Endometrial microvascular endothelial cells (primary cell): ENCODE data around the gene ATP8B4. TPM values are rescaled to one million over a fixed set of nuclear protein-coding genes. Genes with fewer than 3 reads are reported as not detected.
"Not testable (repeated sequence)": the region's sequence is repeated elsewhere in the genome, so short reads cannot be mapped to it uniquely, and the experiment has no call there.

Experiments used
- in situ Hi-C: cut with HindIII; loops from 2 replicates; pipeline ENCODE4 v1.10.0; 2017; ENCODE audit warnings: low sequenced_read_pairs, low pct_unique_long_range_greater_than_20kb; ENCODE audit errors: inconsistent ontology term
- total RNA-seq: library from RNA; depleted of rRNA; stranded (reverse); fragments of >200 nt; gene quantifications from one replicate; pipeline ENCODE4 v1.2.3, GENCODE V29; 2015; ENCODE audit errors: inconsistent ontology term

The ATP8B4 gene
- total RNA-seq, 1 donor from 2014 or later = not detected

DNA sequence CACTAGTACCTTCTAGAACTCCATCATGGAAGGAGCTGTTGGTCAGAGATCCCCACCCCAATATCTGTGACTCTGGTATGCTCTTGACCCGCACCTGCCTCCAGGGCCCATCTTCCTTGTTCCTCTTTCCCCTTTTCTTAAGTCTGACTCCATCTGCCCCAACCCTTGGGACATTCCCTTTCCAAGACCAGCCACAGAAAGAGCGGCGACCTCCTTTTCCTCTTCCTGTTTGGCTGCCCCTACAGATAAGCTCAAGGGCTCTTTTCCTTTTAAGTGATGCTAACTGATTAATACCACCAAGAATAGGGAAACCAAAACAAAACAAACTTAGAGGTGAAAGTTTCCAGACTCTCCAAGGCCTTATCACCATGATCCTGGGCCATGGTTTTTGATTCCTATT is 21.9 kb upstream of the ATP8B4 start:
- in situ Hi-C loops = no loop called here

DNA sequence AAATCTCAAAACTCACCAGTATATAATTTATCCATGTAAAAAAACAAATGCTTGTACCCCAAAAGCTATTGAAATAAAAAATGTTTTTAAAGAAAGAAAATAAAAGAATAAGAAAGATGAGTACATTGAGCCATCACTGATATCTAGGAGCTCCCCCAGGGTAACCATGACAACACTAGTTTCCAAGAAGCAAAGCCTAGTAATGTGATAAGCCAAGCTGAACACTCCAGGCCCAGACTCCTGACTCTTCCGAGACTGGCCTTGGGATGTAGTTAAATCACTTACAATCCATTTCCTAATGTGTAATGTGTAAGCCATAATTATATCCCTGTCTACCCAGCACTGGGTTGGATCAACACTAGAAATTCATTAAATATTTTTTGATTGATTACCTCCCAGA is 21.1 kb upstream of the ATP8B4 start:
- in situ Hi-C loops = no loop called here

DNA sequence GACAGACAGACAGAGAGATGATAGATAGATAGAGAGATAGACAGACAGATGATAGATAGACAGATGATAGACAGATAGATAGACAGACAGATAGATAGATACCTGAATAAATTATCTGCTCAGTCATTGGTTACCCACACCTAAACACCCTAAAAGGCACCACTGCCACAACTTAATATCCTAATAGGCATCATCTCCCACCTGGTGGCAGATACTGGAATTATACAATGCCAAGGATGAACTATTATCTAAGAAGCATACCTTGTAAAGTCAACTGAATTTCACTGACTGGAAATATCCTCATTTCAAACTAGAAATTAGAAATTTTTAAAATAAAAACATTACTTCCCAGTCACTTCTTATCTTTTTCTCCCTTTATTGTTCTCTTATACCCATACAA is 19.4 kb upstream of the ATP8B4 start:
- in situ Hi-C loops = no loop called here

DNA sequence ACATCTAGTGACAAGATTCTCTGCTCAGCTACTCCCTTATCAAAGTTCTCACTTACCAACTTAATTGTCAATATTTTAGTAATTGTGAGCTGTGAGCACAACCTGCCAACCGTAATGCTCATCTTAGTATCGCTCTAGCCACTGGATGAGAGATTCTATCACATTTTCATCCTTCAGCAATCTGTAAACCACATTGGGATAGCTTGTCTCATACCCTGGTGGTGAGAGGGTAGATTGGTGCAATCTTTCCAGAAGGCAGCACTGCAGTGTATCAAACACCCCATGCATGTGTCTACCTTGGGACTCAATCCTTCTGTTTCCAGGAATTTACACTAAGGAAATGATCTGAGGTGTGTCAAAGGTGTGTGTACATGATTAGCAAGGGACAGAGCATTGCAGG is 18.9 kb upstream of the ATP8B4 start:
- in situ Hi-C loops = no loop called here

DNA sequence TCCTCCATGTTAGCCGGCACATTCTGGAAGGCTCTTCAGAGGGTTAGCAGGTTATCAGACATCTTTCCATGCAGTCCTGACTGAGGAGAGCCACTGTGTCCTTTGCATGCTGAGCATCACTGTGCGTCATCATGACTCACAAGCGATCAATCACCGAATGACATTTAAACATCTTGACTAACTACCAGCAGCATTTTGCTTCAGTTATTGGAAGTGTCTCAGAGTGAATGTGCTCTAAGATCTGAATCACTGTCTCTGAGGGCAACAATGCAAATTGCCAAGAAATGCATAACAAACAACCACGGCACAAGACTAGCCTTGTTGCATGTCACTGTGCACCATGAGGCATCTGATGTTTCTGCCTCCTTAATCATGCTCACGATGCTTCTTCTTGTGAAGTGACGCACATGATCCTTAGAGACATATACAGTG is 18.3 kb upstream of the ATP8B4 start:
- in situ Hi-C loops = no loop called here

DNA sequence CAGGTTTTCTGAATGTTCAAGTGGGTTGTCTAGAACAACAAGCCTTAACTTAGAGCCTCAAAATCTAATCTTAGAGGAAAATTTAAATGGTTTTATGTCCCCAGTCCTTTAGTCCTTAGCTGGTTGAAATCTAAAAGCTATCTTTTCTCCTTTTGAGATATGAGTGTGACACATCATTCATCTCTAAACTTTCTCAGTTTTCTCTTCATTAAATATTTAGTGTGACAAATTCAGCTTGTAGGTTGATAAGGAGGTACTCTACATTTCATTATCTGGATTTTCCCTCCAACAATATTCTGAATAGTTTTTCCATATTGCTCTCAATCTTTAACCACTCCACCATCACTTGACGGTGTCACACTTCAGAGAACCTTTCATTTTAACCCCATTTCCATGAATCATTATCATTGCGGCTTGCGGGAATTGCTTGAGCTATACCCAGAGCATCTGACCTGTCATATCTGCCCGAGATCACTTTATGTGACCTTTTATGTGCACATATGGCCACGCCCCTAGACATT is 16.1 kb upstream of the ATP8B4 start:
- in situ Hi-C loops = no loop called here

DNA sequence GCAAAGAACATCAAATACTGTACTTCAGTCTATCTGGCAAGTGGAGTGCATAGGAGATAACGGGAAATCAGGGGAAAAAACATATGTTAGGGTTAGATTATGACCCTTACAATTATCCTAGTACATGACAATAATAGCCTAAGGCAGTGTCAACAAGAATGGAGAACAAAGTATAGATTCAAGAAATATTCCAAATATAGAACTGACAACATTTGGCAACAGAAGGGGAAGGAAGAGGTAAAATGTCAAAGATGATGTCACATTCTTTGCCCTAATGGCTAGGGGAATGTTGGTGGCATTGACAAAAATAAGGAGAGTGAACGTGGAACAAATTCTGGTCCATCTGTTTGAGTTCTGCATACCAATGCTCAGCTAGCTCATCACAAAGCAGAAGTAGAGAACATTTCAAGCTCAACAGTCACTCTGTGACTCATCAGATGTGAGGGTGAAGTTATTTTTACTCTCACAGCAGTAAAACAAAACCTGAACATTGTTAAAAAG is 15.5 kb upstream of the ATP8B4 start:
- in situ Hi-C loops = no loop called here

DNA sequence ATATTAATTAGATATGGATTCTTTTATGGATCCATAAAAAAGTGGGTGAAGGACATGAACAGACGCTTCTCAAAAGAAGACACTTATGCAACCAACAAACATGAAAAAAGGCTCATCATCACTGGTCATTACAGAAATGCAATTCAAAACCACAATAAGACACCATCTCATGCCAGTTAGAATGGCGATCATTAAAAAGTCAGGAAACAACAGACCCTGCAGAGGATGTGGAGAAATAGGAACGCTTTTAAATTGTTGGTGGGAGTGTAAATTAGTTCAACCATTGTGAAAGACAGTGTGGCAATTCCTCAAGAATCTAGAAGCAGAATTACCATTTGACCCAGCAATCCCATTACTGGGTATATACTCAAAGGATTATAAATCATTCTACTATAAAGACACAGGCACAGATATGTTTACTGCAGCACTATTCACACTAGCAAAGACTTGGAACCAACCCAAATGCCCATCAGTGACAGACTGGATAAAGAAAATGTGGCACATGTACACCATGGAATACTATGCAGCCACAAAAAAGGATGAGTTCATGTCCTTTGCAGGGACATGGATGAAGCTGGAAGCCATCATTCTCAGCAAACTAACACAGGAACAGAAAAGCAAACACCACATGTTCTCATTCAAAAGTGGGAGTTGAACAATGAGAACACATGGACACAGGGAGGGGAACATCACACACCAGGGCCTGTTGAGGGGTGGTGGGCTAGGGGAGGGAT is 13.4 kb upstream of the ATP8B4 start:
- in situ Hi-C loops = not testable (repeated sequence)

DNA sequence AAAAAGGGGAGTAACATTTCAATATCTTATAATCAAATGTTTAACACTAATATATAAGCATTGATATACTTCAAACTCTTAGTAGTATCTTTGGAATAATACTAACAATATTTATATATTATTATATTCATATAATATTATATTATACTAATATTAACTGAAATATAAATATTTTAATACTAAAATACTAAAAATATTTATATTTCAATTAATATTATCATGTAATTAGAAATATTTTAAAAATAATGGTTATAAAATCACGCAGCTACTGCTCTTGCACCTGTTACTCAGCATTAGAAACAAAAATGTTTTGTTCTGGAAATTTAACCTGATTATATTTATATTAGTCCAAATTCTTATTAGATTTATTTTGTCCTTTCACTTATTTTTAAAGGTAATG is 12.6 kb upstream of the ATP8B4 start:
- in situ Hi-C loops = no loop called here

DNA sequence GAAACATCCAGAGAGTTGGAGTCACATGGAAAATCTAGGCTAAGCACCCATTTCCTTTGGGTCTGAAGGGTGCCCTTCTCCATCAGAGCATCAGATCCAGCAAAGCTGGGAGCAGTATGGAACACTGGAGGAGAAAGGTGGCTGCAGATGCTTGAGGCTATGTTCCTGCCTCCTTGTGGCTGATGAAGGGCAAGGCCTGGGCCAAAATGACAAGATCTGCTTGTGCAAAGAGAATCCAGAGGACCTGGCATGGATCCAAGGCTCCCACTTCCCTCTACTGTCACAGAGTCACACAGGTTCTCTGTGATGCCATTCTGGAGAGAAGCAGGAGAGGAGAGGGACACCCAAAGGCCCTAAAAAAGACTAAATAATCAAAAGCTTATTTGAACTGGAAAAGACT is 9.2 kb upstream of the ATP8B4 start:
- in situ Hi-C loops = no loop called here

DNA sequence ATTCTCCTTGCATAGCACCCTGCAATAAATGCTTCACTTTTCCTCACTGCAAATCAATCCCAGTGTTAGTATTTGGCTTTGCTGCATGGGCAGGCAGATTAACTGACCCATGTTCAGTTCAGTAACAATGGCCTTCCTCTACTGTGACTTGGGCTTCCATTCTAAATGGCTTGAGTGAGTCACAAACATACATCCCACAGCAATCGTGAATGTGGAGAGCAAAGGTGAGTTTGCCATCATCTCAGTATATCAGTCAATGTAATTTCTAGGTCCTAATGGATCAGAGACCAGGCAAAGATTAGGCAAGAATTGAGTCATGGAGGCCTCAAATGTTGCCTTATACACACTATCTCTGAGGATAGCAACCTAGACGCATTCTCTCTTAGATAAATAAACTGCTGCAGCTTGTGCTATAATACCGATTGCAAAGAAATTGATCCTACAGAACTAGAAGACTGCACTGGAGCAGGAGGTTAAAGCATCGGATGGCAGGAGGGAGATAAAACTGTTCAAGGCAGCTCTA is 8.3 kb upstream of the ATP8B4 start:
- in situ Hi-C loops = no loop called here

DNA sequence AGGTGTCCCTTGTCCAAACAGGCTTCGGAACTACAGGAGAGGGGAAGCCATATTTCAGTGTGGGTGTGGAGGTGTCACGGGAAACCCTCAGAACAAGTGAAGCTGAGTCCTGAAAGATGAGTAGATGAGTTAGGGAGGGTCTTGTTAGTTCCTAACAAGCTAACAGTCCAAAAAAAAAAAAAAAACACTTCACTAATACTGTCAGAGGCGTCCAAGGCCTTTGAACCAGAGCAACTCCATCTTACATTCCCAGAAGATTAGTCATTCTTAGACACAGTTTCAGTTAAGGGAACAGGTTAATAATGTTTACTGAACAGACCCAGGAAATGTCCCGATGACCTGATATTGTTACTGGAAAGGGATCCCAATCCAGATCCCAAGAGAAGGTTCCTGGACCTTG is 7.0 kb upstream of the ATP8B4 start:
- in situ Hi-C loops = no loop called here

DNA sequence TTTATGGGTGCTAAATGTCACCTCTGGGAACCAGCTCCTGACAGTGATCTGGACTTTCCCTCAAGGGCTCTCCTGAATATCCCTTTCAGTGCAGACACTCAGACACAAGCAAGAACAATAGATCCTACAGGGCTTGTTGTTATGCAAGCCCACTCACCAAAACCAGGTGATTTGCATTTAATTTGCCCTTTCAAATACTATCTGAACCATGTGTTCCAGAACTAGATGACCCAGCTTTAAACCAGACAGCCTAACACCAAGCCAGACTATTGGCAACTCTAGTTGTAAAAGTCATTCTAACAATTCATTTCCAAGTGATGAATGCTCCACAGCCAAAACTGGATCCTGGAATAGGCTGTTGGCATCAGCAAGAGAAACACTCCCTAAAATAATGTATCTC is 5.6 kb upstream of the ATP8B4 start:
- in situ Hi-C loops = no loop called here

DNA sequence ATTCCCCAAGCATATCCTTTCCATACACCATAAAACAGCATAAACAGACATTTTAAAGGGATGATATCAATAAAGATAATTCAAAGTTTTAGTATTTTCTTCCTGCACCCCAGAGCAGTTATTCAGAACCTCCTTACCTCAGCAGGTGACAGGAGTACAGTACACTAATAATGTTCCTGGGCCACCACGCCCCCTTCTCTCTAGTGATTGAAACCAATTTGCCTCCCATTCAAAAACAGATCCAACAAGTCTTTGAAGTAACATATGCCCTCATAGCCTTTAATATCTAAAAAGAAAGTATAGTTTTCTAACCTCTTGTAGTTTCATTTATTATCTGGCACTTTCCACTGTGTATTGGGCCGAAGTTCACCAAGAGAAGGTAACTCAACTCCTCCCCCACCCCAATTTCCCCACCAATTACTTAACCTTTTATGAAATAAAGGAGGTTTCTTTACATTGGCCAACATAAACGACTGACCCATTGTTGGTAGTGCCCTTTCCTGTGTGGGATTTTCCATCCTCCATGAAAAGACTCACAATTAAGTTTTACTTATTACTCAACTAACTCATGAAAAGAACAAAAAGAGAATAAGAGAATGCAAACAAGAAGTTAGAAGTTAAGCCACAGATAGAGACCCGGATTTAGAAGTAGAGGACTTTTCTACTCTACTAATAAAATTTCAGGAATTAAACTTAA is 5.0 kb upstream of the ATP8B4 start:
- in situ Hi-C loops = no loop called here

DNA sequence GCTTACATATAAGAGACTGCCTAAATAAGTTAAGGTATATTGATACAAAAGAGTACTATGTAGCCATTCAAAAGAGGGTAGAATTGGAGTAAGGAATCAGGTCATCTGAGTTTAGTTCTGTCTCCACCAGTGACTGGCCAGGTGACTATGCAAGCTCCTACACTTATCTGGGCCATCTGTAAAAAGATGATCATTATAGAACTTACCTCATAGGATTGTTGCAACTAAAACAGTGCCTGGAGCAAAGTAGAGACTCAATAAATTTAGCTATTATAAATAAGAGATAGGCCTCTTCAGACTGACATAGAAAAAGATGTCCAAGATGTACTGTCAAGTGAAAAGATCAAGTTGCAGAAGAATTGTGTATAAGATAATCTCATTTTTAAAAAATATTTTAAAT is 1.7 kb upstream of the ATP8B4 start:
- in situ Hi-C loops = no loop called here

DNA sequence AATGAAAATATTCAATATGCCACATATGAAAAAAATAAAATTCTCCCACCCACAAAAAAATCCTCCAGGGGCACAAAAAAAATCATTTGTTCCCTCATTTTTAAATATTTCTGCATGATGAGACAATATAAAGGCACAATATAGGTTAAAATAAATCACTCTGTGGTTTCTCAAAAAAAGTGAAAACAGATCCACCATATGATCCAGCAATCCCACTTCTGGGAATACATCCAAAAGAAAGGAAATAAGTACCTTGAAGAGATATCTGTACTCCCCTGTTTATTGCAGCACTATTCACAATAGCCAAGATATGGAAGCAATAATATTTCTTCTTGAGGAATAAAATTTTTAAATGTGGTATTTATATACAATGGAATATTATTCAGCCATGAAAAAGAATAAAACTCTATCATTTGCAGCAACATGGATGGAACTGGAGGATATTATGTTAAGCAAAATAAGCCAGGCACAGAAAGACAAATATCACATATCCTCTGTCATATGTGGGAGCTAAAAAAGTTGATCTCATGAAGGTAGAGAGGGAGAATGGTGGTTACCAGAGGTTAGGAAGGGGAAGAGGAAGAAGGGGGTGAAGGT is 1.5 kb downstream of the ATP8B4 start:
- in situ Hi-C loops = no loop called here

DNA sequence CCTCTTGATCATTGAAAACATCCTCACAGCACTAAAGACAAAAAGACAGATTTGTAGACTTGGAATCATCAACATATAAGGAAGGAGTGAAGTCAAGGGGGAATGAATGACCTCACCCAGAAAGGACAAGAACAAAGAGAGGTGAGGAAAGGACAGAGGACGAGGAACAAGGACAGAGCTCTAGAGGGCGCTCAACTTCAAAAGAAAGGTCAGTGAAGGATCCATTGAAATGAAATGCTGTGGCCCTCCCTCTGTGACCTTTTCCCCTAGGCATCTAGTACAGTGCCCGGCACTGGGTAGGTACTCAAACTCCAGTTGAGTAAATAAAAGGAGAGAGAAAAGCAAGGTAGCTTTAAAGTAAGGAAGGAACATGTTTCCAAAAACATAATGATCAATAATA is 2.6 kb downstream of the ATP8B4 start:
- in situ Hi-C loops = no loop called here

DNA sequence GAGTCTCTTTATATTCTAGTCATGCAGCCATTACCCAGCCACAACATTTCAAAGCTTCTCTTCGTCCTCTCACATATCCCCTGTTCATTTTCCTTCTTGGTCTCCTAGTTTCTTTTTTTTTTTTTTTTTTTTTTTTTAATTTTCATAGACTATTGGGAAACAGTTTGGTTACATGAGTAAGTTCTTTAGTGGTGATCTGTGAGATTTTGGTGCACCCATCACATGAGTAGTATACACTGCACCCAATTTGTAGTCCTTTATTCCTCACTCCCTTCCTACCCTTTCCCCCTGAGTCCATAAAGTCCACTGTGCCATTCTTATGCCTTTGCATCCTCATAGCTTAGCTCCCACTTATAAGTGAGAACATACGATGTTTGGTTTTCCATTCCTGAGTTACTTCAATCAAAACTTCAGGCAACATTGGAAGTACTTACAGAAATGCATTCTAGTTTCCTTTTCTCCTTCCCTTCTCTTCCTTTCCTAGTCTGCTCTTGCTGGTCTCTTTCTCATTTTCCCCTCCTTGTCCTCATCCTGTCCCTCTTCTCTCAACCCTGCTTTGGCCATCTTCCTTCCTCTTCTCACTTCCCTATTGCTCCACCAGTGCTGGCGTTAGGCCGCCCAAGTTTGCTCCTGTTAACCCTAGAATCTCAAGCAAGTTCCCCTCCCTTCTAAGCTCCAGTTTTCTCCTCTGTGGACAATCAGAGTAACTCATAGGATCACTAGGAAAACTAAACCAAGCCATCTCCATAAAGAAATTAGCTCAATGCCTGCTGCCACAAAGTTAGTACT is 4.8 kb downstream of the ATP8B4 start:
- in situ Hi-C loops = no loop called here

DNA sequence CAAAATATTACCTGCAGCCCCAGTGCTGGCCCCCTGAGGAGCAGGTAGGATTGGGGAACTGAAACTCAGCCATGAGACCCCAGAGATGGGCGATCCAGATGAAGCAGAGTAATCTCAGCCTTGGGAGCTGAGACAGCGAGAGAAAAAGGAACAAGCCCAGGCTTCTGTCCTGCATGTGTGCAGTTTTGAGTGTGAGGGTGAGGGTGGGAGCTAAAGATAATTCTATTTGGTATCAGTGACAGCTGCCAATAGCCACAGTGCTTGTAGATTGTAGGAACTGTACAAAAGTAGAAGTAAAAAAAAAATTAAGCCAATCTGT is 5.9 kb downstream of the ATP8B4 start:
- in situ Hi-C loops = no loop called here
